PC-3 (cell line): ENCODE measurements around the gene PRRT2.

ENCODE experiments used
- CTCF ChIP-seq: fragments of 300-600 bp; sonication (generic); conservative IDR thresholded peaks from 2 replicates; pipeline ENCODE4 v1.5.1; 2017; ENCODE audit warnings: antibody characterized with exemption, low read depth, mild to moderate bottlenecking, low read length
- EZH2 ChIP-seq: fragments of 300-600 bp; sonication (generic); IDR thresholded peaks from one replicate; pipeline ENCODE4 v1.6.1; 2017; ENCODE audit warnings: antibody characterized with exemption, mild to moderate bottlenecking, low read length; ENCODE audit not compliant: unreplicated experiment
- EZH2phosphoT487 ChIP-seq: fragments of 300-600 bp; sonication (generic); IDR thresholded peaks from 2 replicates; pipeline ENCODE4 v1.6.1; 2018; ENCODE audit warnings: mild to moderate bottlenecking, antibody characterized with exemption, low read length, borderline replicate concordance

- TF ChIP-seq CTCF (no peak), EZH2phosphoT487 (no peak), EZH2 (no peak)
These were observed 48.7 kb upstream of the PRRT2 start for GRCh38 chr16:29763326-29763725.
